Endothelial cell of umbilical vein (primary cell): ENCODE results near the gene CFHR3. TPM values are rescaled to one million over a fixed set of nuclear protein-coding genes. Genes with fewer than 3 reads are reported as not detected.

Experiments used
- BruUV-seq: library from RNA; stranded (reverse); fragments of 400-500 nt; replicated peaks from 2 replicates; lab custom pipeline; 2021; lab: Mats Ljungman, UMichigan
- CTCF ChIA-PET: fragments of 300-600, 350-600 bp; sonication (Branson Sonifier 250); formaldehyde crosslinking; loops from one replicate; lab custom pipeline; 2021; ENCODE audit warnings: antibody characterized with exemption, inconsistent platforms; lab: Charles Lee
- POLR2A ChIA-PET: fragments of 300-600, 350-600 bp; sonication (Branson Sonifier 250); formaldehyde crosslinking; loops from one replicate; lab custom pipeline; 2021; ENCODE audit warnings: antibody characterized with exemption, inconsistent platforms; lab: Charles Lee
- DNase-seq: peaks from one replicate; pipeline ENCODE4 v3.0.0-alpha.2; 2011; ENCODE audit warnings: low read depth, low spot score
- FAIRE-seq: peaks from 2 replicates; lab custom pipeline; 2011; peaks lifted over from hg19 to GRCh38; lab: Jason Lieb, UNC
- H2AFZ ChIP-seq: 2 replicates; pipeline ENCODE4 v1.6.0; 2012; ENCODE audit warnings: low read depth, low read length, control low read depth, inconsistent platforms
- H3K27ac ChIP-seq: 2 replicates; pipeline ENCODE4 v1.5.1; 2011; ENCODE audit warnings: low read depth, mild to moderate bottlenecking, control low read depth, low read length, moderate library complexity; ENCODE audit not compliant: insufficient read depth
- H3K27me3 ChIP-seq, 2 experiments: 2 replicates each; pipeline versions ENCODE4 v1.6.0 to v1.6.1; 2011; ENCODE audit warnings: low read length in 2 of 2, mixed read lengths in 1 of 2; ENCODE audit not compliant: control insufficient read depth in 2 of 2, insufficient read depth in 2 of 2
- H3K36me3 ChIP-seq, 2 experiments: 2 replicates in 1 of 2; 3 replicates in 1 of 2; pipeline ENCODE4 v1.5.1; 2011; ENCODE audit warnings: low read length in 2 of 2, mild to moderate bottlenecking in 1 of 2, moderate library complexity in 1 of 2; ENCODE audit not compliant: control insufficient read depth in 2 of 2, insufficient read depth in 2 of 2; ENCODE audit errors: extremely low read depth in 1 of 2
- H3K4me1 ChIP-seq: 3 replicates; pipeline ENCODE4 v1.5.1; 2011; ENCODE audit warnings: mild to moderate bottlenecking, low read length; ENCODE audit not compliant: control insufficient read depth, insufficient read depth; ENCODE audit errors: extremely low read depth
- H3K4me2 ChIP-seq: 2 replicates; pipeline ENCODE4 v1.6.1; 2011; ENCODE audit warnings: low read length, control low read depth, mixed read lengths; ENCODE audit not compliant: insufficient read depth
- H3K4me3 ChIP-seq, 3 experiments: fragments of 200-600 bp in 1 of 3; sonication (generic), shearing (Covaris generic) in 1 of 3; replicated peaks in 1 of 3; 2 replicates each; pipeline ENCODE4 v1.5.1; 2011 to 2016; ENCODE audit warnings: control low read depth in 3 of 3, low read length in 3 of 3, mild to moderate bottlenecking in 2 of 3, inconsistent platforms in 1 of 3, low read depth in 1 of 3, moderate library complexity in 1 of 3; ENCODE audit not compliant: insufficient read depth in 1 of 3
- H3K79me2 ChIP-seq: 2 replicates; pipeline ENCODE4 v1.6.0; 2012; ENCODE audit warnings: low read length, inconsistent platforms; ENCODE audit not compliant: control insufficient read depth, insufficient read depth
- H3K9ac ChIP-seq: replicated peaks from 2 replicates; pipeline ENCODE3; 2011; ENCODE audit warnings: low read length, control low read depth; ENCODE audit not compliant: insufficient read depth; ENCODE audit errors: extremely low read depth
- H3K9me1 ChIP-seq: replicated peaks from 3 replicates; pipeline ENCODE4 v1.6.0; 2011; ENCODE audit warnings: mild to moderate bottlenecking, low read length; ENCODE audit not compliant: control insufficient read depth, insufficient read depth; ENCODE audit errors: extremely low read depth
- H3K9me3 ChIP-seq: replicated peaks from 2 replicates; pipeline ENCODE4 v1.5.1; 2012; ENCODE audit warnings: low read length, inconsistent platforms; ENCODE audit not compliant: control insufficient read depth, insufficient read depth
- H4K20me1 ChIP-seq: replicated peaks from 2 replicates; pipeline ENCODE3; 2011; ENCODE audit warnings: mild to moderate bottlenecking, low read length; ENCODE audit not compliant: control insufficient read depth, insufficient read depth; ENCODE audit errors: extremely low read depth
- EZH2 ChIP-seq: IDR thresholded peaks from 2 replicates; pipeline ENCODE4 v1.6.1; 2012; ENCODE audit warnings: borderline replicate concordance, low read depth, mild to moderate bottlenecking, moderate library complexity, low read length, inconsistent platforms; ENCODE audit not compliant: severe bottlenecking
- FOS ChIP-seq: IDR thresholded peaks from 2 replicates; pipeline ENCODE4 v1.6.1; 2011; ENCODE audit warnings: mild to moderate bottlenecking, low read length, moderate library complexity, borderline replicate concordance; ENCODE audit not compliant: insufficient read depth
- GATA2 ChIP-seq: IDR thresholded peaks from 2 replicates; pipeline ENCODE4 v1.7.0; 2011; ENCODE audit warnings: low read depth, mild to moderate bottlenecking, moderate library complexity, mixed read lengths, low read length; ENCODE audit not compliant: insufficient read length, insufficient read depth
- JUN ChIP-seq: IDR thresholded peaks from 2 replicates; pipeline ENCODE4 v1.6.1; 2011; ENCODE audit warnings: borderline replicate concordance, low read depth; ENCODE audit not compliant: insufficient read length, insufficient read depth
- MYC ChIP-seq: IDR thresholded peaks from one replicate; pipeline ENCODE4 v1.6.1; 2011; ENCODE audit warnings: mild to moderate bottlenecking, low read depth, low read length
- POLR2A ChIP-seq: IDR thresholded peaks from 2 replicates; pipeline ENCODE4 v1.6.1; 2012; ENCODE audit warnings: low read depth, mild to moderate bottlenecking, control low read depth, low read length
- POLR2AphosphoS5 ChIP-seq: IDR thresholded peaks from 2 replicates; pipeline ENCODE4 v1.6.1; 2012; ENCODE audit warnings: low read depth, mild to moderate bottlenecking, control low read depth, low read length, moderate library complexity; ENCODE audit not compliant: insufficient read depth
- dilution Hi-C: fragments of 300-500 bp; cut with MboI; formaldehyde crosslinking; loops from one replicate; pipeline ENCODE4 v1.15.0; 2019; ENCODE audit warnings: low sequenced_read_pairs; ENCODE audit not compliant: extremely low pct_ligation_motif_present
- intact Hi-C: fragments of 100-400 bp; cut with micrococcal nuclease; formaldehyde crosslinking; loops from one replicate; pipeline ENCODE4 v1.10.0; 2022
- polyA plus RNA-seq, 4 experiments: library from polyadenylated mRNA; depleted of rRNA in 3 of 4; stranded (reverse) in 3 of 4; unstranded in 1 of 4; fragments of >200 nt; gene quantifications; 2 replicates each; pipeline versions ENCODE4 v1.2.1 to v1.2.3, GENCODE V29; 2011 to 2012; ENCODE audit warnings: missing spikeins in 1 of 4
- total RNA-seq: library from RNA; stranded (reverse); gene quantifications from 2 replicates; pipeline ENCODE4 v1.2.3, GENCODE V29; 2021
- TF ChIP-seq, protein P1 (sequence below): IDR thresholded peaks from 2 replicates; pipeline ENCODE4 v1.6.1; 2011; ENCODE audit not compliant: insufficient read depth, insufficient read length
- TF ChIP-seq, protein P2 (sequence below), 2 donors: IDR thresholded peaks; 1 replicate in 1 of 2; 2 replicates in 1 of 2; pipeline ENCODE4 v1.5.1; 2011; ENCODE audit warnings: low read length in 2 of 2, mild to moderate bottlenecking in 2 of 2, moderate library complexity in 2 of 2, control low read depth in 1 of 2, inconsistent platforms in 1 of 2, low read depth in 1 of 2; ENCODE audit not compliant: insufficient read depth in 1 of 2; ENCODE audit errors: extremely low read depth in 1 of 2

The CFHR3 gene
- total and polyA plus RNA-seq, 2 donors (not counting 3 experiments of a cell fraction or from before 2014, with no cell fraction given): not detected

DNA sequence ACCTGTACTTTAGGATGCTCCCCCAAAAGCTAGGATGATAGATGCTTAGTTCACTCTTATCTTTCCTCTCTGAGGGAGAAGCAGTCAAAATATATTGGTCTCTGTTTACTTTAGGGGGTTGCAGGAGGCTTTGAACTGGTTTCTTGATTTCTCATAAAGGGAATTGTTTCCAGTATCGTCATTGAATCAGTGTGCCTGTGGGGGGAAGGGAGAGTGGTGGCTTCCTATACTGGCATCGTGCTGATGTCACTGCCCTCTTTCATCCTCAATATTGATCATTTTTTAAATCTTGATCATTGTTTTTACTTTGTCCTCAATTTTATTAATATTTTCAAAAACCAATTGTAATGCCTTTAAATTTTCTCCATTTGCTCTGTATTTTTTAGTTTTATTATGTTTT lies 40.2 kb upstream of the CFHR3 start:
- FAIRE-seq (no peak), DNase-seq (no peak)
- H3K4me2 ChIP-seq: no peak overlapping the region
- dilution Hi-C loops: no loop called here
- intact Hi-C loops: no loop called here
- no peaks in the 10 kb centered on the region for H3K27me3 ChIP-seq
- no peaks in the 10 kb centered on the region for H3K4me1 ChIP-seq
- no peak overlapping the region for H3K4me3 ChIP-seq
- no peak overlapping the region for H3K9ac ChIP-seq
- H3K9me3 ChIP-seq: no peaks in the 10 kb centered on the region
- POLR2A ChIA-PET: no interaction called here
- CTCF ChIA-PET: interaction anchor here (1.1 to 1.3 kb wide), 2 partner anchors 10 to 19 kb away, joined by 3 read pairs; no protein-coding TSS in a partner anchor
- no peaks in the 10 kb centered on the region for H4K20me1 ChIP-seq
- no peak overlapping the region for H2AFZ ChIP-seq
- no TSS peak for BruUV-seq
- H3K79me2 ChIP-seq: no peaks in the 10 kb centered on the region
- no peak overlapping the region for H3K27ac ChIP-seq
- H3K9me1 ChIP-seq: no peaks in the 10 kb centered on the region
- H3K36me3 ChIP-seq: no peaks in the 10 kb centered on the region
- TF ChIP-seq GATA2 (no peak), JUN (no peak), POLR2A (no peak), EZH2 (no peak), FOS (no peak), MYC (no peak), POLR2AphosphoS5 (no peak)
- TF ChIP-seq, protein P1, sequence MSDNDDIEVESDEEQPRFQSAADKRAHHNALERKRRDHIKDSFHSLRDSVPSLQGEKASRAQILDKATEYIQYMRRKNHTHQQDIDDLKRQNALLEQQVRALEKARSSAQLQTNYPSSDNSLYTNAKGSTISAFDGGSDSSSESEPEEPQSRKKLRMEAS: no peak
- TF ChIP-seq, protein P2, sequence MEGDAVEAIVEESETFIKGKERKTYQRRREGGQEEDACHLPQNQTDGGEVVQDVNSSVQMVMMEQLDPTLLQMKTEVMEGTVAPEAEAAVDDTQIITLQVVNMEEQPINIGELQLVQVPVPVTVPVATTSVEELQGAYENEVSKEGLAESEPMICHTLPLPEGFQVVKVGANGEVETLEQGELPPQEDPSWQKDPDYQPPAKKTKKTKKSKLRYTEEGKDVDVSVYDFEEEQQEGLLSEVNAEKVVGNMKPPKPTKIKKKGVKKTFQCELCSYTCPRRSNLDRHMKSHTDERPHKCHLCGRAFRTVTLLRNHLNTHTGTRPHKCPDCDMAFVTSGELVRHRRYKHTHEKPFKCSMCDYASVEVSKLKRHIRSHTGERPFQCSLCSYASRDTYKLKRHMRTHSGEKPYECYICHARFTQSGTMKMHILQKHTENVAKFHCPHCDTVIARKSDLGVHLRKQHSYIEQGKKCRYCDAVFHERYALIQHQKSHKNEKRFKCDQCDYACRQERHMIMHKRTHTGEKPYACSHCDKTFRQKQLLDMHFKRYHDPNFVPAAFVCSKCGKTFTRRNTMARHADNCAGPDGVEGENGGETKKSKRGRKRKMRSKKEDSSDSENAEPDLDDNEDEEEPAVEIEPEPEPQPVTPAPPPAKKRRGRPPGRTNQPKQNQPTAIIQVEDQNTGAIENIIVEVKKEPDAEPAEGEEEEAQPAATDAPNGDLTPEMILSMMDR (IDR thresholded peaks at IDR 0.05; ENCODE audit: extremely low read depth in 1 of 2, insufficient read depth in 1 of 2, low read depth in 1 of 2, low read length in 2 of 2): no peak
